Putamen (tissue), 1 donor: ENCODE measurements around the gene CDSN.
"Not testable (repeated sequence)": the region's sequence is repeated elsewhere in the genome, so short reads cannot be mapped to it uniquely, and the experiment has no call there.

Experiments used
- DNase-seq: peaks from one replicate; pipeline ENCODE4 v3.0.0-alpha.2; 2016; ENCODE audit warnings: low spot score

The CDSN gene, protein sequence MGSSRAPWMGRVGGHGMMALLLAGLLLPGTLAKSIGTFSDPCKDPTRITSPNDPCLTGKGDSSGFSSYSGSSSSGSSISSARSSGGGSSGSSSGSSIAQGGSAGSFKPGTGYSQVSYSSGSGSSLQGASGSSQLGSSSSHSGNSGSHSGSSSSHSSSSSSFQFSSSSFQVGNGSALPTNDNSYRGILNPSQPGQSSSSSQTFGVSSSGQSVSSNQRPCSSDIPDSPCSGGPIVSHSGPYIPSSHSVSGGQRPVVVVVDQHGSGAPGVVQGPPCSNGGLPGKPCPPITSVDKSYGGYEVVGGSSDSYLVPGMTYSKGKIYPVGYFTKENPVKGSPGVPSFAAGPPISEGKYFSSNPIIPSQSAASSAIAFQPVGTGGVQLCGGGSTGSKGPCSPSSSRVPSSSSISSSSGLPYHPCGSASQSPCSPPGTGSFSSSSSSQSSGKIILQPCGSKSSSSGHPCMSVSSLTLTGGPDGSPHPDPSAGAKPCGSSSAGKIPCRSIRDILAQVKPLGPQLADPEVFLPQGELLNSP

GRCh38 chr6:31120151-31120915, at the start of gene CDSN:
TSS of gene CDSN (minus strand) at chr6:31120446. CDS start at chr6:31120419, 27 bp downstream.
- no peak for DNase-seq

DNA sequence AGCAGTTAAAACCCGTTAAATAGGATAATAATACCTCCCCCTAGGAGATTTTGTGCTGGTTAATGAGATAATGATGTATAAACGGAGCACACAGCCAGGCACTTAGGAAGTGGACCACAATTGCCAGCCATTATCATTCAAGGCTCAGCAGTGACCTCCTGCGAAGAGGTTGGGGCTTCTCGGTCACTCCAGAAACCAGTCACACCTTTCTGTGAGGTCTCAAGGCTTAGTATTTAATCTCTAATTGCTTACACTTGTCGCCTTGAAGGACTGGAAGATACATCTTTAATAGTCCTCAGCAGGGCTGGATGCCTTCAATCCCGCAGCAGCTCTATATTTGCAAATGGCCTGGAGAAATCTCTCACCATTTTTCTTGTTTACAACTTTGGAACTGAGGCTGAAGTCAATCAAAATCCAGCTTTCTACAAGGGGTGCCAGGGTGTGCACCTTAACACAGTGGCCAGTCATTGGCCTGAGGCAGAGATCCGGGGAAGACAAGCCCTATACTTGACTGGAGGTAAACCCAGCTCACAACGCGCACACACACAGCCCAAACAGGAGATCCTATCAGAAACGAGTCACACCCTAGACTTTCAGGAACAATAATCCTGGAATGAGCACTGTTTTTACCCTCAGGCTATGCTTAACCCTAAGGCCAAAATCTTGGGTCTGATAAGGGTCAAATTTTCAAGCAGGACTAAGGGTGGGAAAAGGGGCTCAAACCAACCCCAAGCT, 49.0 kb upstream of the CDSN start:
- no peak for DNase-seq

DNA sequence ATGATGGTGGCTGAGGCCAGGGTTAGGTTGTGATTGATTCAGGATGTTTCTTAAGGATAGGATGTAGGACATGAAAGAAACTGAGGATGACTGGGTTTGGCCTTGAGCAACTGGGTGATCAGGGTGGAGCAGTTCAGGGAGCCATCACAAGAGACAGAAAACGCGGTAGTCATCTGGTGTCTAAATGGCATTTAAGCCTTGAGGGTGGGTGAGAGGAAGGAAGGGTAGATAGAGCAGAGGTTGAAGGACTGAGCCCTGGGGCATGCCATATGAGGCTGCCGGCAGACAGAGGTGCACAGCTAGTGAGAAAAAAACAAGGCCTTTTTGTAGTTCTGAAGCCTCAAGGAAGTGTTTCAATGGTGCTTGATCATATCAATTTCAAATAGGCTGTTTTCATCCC, 48.4 kb upstream of the CDSN start:
- DNase-seq = no peak

DNA sequence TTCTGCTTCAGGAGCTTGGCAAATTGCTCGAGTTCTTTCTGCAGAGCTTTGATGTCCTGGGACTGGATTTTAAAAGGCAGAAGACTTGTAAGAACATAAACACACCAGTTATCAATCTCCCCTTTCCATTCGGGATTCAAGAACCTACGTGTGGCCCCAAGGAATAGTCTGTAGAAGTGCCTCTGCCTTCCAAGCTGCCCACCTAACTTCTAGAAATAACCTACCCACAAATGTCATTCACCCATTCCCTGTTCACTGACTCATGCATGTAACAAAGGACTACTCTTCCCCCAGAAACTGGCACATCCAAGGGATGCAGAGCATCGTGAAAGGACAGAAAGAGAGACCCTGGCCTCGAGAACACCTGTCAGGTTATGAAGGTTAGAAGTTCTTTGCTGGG, 45.7 kb upstream of the CDSN start:
- DNase-seq = peak; percentile 56

DNA sequence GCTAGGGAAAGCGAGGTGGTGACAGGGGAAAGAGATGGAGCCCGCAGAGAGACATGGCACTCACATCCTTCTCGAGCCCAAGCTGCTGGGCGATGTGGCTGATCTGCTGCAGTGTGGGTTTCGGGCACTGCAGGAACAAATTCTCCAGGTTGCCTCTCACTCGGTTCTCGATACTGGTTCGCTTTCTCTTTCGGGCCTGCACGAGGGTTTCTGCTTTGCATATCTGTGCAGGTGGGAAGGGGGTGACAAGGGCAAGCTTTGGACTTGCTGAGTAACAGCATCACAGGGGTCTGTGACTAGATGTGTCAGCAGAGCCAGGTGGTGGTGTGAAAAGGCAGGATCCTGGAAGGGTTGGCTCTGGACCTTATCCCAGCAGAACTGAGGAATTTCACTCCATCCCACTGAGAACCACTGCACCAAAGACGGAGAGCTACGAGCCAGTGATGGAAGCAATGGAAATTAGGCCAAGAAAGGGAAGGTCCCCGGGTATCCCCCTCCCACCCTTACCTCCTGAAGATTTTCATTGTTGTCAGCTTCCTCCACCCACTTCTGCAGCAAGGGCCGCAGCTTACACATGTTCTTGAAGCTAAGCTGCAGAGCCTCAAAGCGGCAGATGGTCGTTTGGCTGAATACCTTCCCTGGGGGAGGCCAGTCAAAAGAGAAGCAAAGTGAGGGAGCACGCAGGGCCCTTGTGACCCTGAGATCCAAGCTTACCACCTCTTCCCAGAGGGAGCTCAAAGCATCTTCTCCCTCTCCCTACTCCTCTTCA, 45.0 kb upstream of the CDSN start:
- not testable (repeated sequence) for DNase-seq

DNA sequence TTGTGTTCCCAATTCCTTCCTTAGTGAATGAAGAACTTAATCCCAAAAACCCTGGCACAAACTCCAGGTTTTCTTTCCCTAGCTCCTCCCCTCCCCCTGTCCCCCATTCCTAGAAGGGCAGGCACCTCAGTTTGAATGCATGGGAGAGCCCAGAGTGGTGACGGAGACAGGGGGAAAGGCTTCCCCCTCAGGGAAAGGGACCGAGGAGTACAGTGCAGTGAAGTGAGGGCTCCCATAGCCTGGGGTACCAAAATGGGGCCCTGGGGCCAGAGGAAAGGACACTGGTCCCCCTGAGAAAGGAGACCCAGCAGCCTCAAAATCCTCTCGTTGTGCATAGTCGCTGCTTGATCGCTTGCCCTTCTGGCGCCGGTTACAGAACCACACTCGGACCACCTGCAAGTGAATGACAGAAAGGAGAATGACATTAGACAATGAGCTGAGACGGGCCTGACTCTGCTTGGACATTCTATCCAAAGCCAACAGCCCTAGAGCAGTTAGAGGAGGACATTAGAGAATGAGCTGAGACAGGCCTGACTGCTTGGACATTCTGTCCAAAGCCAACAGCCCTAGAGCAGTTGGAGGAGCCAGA, 44.3 kb upstream of the CDSN start:
- DNase-seq = not testable (repeated sequence)

GRCh38 chr6:31163922-31164321, 43.7 kb upstream of the CDSN start:
- no peak for DNase-seq

GRCh38 chr6:31162463-31163165, 42.4 kb upstream of the CDSN start:
- DNase-seq = no peak

- no peak for DNase-seq
Measured at GRCh38 chr6:31161216-31162126, 41.2 kb upstream of the CDSN start.

- no peak for DNase-seq
Measured at GRCh38 chr6:31158863-31159855, 38.9 kb upstream of the CDSN start.

GRCh38 chr6:31158140-31158862, 38.1 kb upstream of the CDSN start, which contains the start of gene TCF19:
TSS of gene TCF19 (plus strand) at chr6:31158589. CDS start at chr6:31159470, 881 bp downstream.
- DNase-seq = peak; percentile 98

GRCh38 chr6:31157513-31158139, 37.4 kb upstream of the CDSN start, which contains the start of gene CCHCR1:
TSS of gene CCHCR1 (minus strand) at chr6:31157802. CDS start at chr6:31157600, 202 bp downstream.
- no peak for DNase-seq

DNA sequence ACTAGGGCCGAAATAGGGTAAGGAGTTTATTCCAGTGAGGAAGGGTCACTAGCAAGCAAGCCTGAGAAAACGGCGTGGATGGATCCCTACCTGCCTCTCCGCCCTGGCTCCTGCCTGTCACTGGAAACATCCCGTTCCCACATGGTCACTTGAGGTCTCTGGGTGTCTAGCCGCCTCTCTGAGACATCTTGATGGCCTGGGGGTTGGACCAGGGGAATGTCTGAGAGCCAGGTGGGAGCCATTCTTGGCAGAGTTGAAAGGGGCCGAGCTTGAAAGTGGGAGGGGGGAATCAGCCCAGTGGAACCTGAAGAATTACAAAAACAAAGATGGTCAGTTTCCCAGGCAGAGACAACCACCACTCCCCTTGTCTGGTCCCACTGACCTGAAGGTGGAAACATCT, 36.4 kb upstream of the CDSN start:
- no peak for DNase-seq

GRCh38 chr6:31154436-31154835, 34.2 kb upstream of the CDSN start:
- DNase-seq = no peak

GRCh38 chr6:31152781-31153180, 32.5 kb upstream of the CDSN start:
- no peak for DNase-seq

- DNase-seq = no peak
Measured at GRCh38 chr6:31149827-31150447, 29.7 kb upstream of the CDSN start.
